GM13976 (cell line): ENCODE measurements around the gene HSPBP1.

Experiments used
- DNase-seq: peaks from one replicate; pipeline ENCODE4 v3.0.0; 2012; ENCODE audit warnings: low spot score
- CTCF ChIP-seq: IDR thresholded peaks from 2 replicates; pipeline ENCODE4 v1.5.1; 2012; ENCODE audit warnings: borderline replicate concordance, mild to moderate bottlenecking; ENCODE audit not compliant: insufficient read depth; ENCODE audit errors: extremely low read depth, missing control alignments, control extremely low read depth
- in situ Hi-C: fragments of 300-500 bp; cut with MboI; formaldehyde crosslinking; loops from one replicate; pipeline ENCODE4 v1.12.0; 2022; ENCODE audit warnings: low sequenced_read_pairs, mixed read lengths, inconsistent platforms; ENCODE audit not compliant: unreplicated experiment

HSPBP1 gene

GRCh38 chr19:55220525-55220924 is 59.4 kb downstream of the HSPBP1 start:
- DNase-seq = no peak
- TF ChIP-seq CTCF = no peak
- in situ Hi-C loops = no loop called here

- in situ Hi-C loops = no loop called here
- DNase-seq = peak; percentile 72
These were observed 63.3 kb downstream of the HSPBP1 start for GRCh38 chr19:55216461-55217198.

GRCh38 chr19:55213547-55213946 is 66.4 kb downstream of the HSPBP1 start:
- TF ChIP-seq CTCF = no peak
- DNase-seq = no peak
- in situ Hi-C loops = no loop called here

More at GRCh38 chr19:55216461-55217198, 63.3 kb downstream of the HSPBP1 start:
- no peak for TF ChIP-seq CTCF

GRCh38 chr19:55212447-55212846 is 67.5 kb downstream of the HSPBP1 start:
- in situ Hi-C loops = no loop called here
- peak; percentile 49 for DNase-seq
- no peak for TF ChIP-seq CTCF
